Ecto neural progenitor cell (in vitro differentiated cells): Measurements from ENCODE around the gene CEP85L.

Experiments used
- DNase-seq: peaks from one replicate; pipeline ENCODE4 v3.0.0-alpha.2; 2018; ENCODE audit warnings: low spot score

CEP85L gene

DNA sequence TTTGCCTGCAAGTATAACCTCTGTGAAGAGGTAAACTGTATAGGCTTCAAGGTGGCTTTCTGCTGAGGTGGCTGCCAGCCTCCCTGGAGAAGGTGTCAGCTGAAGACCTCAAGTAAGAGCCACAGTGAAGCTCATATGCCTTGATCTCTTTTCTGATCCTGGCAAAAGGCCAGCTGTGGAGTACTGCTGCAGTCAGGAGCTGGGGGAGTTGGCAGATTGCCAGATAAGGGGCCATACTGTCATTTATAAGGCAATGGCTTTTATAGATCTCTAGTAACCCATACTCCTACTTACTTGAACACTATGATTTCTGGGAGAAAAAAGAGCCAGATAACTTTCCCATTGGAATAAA is 8.8 kb upstream of the CEP85L start:
- no peak for DNase-seq

DNA sequence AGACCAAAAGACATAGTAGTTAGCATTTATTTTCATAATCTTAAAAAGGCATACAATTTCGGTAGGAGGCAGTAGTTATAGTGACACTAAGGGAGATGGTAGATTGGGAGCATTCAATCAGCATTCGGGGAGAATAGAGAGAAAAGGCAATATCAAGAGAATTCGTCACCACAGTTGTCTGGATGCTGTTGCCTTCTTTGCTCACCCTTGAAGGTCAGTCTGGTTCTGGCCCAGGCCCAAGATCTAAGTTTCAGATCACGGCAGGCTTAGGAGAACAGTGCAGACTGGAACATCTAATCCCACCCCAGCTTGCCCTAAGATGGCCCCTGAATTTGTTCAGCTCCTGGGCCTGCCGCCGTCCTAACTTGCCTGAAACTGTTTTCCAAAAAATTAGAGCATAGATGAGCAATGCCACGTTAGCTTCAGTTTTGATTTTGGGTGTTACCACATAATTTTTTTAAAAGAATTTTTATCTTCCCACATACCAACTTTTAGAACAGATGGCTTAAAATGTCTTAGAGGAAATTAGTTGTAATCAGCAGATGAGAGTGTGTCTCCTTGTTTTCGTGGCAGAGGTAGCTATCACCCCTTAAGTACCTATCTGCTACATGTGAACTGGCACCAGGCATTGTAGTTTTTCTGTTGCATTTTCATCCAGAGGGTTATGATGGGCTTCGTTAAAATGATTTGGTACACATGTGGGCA is 8.3 kb upstream of the CEP85L start:
- no peak for DNase-seq

DNA sequence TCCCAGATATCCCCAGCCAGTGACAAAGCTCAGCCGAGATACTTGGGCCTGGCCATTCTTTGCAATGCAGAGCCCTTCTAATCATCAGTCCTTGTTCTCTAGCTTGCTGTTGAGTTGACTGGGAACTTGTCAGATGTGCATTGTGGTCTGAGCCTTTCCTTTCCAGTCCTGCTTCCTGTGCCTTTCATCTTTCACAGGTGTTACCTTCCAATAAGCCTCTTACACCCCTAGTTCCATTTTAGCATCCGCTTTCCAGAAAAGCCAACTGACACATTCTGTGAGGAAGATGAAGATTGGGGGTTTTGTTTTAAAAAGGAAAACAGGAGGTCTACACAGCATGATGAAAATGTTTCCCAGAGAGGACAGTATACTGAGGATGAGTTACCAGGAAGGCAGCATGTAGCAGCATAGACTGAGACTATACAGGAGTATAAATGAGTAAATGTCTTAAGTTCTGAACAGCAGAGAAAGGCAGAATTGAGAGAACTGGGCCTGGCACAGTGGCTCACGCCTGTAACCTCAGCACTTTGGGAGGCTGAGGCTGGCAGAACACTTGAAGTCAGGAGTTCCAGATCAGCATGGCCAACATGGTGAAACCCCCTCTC is 5.6 kb upstream of the CEP85L start:
- no peak for DNase-seq

DNA sequence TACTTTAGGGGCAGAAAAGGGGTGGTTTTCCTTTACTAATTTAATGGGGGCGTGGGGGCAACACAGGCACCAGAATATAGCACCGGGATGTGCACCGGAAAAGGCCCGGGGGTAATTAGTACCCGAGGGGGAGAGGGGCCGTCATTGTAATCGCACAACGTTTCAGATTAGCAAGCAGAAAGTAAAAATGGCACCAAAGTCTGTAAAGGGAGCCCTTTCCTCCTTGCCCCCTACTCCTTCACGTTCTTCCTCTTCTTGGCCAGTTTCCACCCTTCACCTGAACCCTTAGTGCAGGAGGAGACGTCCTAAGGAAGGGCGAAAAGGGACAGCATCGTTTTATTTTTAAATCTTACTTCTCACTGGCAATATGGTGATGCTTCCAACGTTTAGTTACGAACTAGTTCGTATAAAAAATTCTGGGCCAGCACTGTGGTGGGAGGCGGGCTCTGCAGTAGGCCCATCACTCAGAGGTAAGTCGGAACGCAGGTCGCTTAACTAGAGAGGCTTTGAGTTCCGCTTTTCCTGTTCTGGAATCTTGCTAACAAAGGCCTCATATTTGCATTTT is 742 bp upstream of the CEP85L start:
- DNase-seq = no peak

DNA sequence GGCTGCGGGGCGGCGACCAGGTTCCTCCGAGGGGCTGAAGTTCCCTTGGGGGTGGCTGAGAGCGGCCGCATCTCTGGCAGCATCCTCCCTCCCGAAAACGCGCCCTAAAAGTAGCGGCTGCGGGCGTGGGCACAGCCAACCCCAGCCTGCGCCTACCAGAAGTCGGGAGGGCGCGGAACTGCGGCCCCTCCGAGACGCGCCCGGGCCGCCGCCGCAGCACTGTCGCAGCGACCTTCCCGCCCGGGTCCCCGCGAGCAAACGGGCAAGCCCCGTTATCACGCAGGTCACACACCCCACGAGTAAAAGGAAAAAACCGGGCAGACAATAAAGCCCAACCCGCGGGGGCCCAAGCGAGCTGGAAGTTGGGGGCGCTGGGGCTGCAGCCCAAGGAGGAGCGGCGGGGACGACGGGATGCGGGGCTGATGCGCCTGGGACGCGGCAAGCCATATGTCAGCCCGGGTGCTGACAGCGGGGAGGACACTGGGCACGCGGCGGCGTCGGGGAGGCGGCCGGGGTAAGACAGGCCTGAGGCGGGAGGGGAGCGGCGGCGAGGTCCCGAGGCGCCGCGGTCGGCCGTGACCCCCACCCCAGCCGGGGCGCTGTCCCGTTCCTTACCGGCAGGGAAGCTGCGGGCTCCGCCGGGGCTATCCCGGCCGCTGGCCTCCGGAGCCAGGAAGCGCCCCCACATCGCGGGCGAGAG is 659 bp downstream of the CEP85L start:
- peak; percentile 70 for DNase-seq

DNA sequence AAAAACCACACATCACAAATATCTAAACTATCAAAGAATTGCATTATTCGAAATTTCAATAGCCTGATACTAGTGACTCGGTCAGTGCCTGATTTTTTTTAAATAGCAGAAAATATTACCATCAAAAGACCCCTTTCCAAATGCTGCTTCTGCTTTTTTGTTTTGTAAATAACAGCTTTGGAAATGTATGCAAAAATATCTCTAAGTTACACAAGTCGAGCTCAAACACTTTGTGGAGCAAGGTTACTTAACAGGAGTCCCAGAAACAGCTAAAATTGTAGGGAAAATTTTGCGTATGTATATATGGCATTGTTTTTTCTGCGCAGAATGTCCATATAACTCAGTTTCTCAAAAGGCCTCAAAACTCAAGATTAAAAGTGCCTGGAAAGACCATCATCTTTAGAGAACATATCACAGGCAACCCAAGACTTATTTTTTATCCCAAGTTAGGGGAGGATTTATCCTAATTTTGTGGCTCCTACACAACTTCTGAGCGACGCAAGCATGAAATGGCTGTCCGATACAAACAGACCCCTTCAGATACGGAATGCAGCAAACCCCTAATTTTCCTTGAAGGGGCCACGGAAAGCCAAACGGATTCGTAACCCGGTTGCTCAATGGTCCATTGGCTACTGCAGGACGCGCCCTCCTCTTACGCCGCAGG is 1.3 kb downstream of the CEP85L start:
- DNase-seq = no peak

DNA sequence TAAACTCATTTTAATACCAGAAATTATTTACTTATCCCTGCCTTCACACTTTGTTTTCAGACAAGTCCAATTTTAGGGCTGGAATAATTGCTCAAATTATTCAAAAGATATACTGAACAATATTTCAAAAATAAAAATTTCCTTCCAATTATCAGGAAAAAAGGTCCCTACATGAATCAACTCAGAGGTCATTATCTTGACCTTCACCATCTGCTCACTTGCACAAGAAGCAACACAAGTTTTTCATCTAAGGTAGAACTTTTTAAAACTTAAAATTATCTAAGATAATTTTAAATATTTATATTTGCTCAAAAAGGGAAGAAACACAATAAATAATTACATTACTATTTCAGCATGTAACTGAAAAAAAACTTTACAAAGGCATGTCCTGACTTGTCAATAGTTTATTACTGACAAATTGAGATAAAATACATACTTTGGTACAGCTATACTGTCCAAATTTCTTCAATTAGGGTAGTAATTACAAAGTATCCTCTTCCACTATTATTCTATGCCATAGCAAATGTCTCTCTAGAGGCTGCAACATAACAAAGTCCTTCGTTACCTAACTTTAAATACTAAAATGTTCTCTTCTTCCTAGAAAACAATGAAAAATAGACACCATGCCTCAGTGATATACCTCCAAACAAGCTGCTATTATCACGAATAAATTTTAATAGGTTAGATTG is 2.4 kb downstream of the CEP85L start:
- no peak for DNase-seq

DNA sequence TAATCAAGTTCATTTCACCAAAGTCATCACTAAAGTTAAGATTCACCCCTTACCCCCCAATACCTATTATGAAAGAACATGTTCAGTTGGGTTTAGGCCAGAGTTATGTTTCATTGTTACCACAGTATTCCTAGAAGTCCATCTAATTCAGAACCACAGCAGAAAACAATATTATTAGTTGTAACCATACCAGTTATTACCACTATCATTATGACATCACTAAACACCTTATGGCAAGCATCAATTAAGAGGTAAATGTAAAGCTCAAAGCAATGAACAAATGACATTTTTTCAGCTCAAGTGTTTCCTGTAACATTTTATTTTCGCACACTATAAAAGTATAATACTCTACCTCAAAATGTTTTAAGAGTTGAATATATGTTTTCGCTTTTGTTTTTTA is 4.4 kb downstream of the CEP85L start:
- no peak for DNase-seq

DNA sequence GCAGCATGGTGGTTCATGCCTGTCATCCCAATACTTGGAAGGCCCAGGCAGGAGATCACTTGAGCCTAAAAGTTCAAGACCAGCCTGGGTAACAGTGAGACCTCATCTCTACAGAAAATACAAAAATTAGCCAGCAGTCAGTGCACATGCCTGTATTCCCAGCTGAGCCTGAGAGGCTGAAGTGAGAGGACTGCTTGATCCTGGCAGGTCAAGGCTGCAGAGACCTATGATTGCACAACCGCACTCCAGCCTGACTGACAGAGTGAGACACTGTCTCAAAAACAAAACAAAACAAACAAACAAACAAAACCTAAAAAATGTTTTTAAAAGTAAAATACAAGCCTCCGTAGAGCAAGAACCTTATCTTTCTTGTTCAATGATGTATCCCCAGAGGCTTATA is 6.0 kb downstream of the CEP85L start:
- DNase-seq = no peak

DNA sequence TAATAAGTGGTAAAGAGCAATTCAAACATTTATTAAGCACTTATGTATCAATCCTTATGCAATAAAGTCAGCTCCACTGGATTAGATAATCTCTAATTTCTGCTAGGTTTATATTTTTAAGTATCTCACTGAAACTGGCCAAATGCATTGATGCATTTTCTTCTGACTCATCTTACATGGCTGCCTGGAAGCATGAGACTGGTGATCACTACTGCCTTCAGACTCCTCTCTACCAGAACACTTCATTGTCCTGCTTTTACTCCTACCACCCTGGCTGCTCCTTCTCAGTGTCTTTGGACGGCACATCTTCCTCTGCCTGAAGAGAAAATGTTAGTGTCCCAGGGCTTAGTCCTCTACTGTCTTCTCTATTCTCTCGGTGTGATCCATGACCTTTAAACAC is 7.4 kb downstream of the CEP85L start:
- DNase-seq = no peak

DNA sequence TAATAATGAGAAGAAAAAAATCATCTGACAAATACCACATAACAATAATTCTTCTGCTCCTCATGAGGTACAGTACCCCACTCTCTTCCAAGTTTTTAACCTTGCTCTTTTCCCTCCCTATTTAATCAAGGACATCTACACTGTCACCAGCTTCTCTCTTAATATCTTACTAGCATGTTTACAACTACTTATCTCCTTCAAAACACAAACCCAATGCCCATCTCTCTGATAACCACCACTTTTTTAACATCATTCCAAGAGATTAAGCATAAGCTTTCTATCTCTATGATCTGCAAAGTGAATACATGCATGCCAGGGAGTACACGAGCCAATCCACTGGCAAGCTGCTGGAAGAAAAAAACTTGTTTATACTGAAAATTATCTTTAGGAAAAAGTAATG is 10.3 kb downstream of the CEP85L start:
- no peak for DNase-seq

DNA sequence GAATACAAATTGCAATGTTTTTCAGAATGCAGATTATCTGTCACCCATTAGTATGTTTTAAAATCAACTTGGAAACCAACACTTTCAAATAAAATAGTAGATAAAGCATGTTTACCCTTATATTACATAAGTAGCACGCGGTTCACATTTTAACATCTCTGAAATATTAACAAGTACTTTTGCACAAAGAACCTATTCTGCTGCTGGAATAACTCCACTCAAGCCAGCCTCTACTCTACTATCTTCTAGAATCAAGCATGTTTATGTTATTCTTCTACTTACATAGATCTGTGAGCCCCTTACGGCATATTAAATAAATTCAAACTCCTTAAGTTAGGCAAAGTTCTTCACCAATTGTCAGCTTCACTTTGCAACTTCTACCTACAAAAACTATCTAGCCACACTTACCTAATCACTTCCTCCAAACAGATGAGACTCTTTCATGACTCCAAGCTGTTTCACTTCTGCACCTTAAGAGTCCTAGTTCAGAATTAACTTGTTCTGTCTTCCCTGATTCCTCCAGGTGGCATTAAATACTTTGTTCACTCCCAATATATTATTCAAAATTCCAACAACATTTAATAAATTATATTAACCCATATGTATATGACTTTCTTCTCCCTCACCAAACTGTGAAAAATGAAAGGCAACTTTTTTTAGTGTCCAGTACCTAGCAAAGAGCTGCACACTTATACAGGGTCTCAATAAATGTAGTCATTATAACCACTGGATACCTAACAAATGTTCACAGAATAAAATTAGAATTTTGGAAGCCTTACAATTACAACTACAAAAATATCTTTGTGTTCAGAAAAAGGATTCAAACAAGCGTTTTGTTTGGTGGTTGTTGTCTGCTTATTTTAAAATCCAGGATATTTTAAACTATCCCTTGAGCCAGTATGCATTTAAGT is 12.1 kb downstream of the CEP85L start:
- no peak for DNase-seq

DNA sequence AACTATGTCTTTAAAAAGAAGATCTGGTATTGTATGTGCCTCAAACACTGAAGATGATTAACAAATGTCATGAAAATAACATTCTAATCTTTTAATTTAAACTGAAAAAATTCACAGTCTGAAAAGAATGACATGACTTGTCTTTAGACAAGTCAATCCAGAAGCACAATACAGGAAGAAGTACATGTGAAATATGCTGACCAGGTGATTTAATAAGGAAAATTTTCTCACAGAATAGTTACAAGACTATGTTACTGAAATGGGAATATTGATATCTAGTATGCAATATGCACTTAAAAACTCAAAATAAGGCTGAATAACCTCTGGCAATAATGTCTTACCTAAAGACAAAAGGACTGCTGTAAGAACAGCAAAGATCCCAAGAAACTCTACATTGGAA is 13.1 kb downstream of the CEP85L start:
- no peak for DNase-seq

DNA sequence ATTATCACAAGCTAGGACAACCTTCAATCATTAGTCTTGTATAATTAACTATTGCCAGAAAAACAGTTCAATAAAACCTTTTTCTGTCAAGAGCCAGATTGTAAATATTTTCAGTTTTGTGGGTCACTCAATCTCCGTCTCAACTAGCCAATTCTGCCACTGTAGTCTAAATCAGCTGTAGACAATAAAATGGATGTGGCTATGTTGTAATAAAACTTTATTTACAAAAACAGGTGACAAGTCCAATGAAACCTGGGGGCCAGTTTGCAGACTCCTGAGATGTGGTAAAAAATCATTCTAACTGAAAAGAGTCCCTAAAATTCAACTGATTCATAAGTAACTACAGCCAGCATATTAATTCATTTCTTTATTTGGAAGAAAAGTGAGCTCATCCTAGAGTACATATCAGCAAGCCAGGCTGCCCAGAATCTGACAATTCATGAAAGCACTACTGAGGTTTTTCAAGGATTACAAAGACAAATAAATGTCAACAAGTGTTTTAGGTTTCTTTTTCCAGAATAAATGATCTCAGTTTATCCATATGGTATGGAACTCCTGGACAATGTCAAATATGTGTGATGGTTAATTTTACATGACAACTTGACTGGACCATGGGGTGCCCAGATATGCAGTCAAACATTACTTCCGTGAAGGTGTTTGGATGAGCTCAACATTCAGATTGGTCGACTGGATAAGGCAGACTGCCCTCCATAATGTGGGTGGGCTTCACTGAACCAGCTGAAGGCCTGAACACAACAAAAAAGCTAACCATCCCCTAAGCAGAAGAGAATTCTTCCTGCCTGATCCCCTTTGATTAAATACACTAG is 15.3 kb downstream of the CEP85L start:
- no peak for DNase-seq

DNA sequence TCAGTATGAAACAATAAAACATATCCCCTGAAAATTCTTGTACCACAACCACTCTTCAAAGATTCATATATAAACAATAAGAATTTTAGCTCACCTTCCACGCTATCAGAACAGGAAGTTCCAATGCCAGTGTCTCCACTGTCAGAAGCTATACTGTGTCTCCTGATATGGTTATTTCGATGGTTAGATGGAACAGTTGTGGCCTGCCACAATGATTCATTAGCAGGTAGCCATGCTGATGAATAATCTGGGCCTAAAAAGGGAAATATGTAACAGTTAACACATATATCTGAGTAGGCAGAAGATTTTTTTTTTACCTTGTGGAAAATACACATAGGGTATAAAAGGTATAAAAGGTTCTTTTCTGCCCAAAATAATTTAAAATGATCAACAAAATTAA is 19.0 kb downstream of the CEP85L start:
- no peak for DNase-seq

DNA sequence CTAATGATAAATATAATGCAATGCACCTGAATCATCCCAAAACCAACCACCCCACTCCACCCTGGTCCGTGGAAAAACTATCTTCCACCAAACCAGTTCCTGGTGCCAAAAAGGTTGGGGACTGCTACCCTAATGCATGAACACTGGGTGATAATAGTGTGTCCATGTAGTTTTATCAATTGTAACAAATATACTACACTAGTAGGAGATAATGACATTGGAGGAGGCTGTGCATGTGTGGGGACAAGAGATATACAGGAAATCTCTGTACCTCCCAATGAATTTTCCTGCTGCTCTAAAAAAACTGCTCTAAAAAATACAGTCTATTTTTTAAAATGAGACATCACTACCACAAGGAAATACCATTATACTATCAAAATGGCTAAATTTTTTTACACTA is 20.5 kb downstream of the CEP85L start:
- DNase-seq = no peak

DNA sequence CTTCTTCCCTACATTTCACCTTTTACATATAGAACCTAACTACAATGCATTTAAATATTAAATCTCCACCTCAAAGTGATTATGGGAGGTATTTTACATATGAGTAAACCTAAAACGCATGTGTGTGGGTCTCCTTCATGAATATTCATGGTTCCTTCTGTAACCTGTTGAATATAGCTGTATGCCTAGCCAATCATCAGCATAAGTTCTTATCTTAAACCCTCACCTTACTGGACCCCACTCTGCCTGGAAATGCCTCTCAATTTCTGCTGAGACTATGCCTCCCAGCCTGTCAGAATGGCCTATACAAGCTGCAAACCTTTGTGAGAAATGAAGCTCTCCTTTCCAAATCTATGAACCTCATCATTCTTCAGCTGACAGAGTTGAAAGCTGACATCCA is 21.3 kb downstream of the CEP85L start:
- no peak for DNase-seq

DNA sequence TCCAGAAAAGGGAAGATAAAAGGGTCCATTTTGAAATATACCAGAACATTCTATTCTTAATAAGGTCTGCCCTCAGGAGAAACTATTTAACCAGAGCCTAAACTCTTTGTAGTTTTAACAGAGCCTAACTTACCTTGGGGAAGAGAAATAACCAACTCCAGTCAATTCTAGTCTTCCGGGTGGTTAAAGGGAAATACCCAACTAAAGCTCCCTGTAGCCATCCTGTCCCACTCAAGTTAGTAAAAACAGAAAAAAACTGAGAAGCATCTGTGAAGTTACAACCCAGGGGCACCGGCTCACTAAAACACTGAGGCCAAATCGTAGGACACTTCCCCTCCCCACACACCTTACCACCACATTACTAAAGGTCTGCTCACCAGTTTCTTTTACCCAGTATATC is 23.7 kb downstream of the CEP85L start:
- no peak for DNase-seq

DNA sequence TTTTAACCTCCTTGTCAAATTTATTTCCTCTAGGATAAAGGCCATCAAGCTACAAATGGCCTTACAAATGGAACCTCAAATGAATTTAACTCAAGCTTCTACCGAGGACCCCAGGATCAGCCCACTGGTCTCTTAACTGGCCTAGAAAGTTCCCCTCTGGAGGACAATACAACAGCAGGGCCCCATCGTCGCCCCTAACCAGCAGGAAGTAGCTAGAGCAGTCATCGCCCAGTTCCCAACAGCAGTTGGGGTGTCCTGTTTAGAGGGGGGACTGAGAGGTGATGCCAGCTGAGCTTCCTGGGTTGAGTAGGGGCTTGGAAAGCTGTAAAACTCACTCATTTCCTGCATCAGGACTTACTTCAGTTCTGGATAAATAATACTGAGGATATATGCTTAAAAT is 25.6 kb downstream of the CEP85L start:
- DNase-seq = no peak

DNA sequence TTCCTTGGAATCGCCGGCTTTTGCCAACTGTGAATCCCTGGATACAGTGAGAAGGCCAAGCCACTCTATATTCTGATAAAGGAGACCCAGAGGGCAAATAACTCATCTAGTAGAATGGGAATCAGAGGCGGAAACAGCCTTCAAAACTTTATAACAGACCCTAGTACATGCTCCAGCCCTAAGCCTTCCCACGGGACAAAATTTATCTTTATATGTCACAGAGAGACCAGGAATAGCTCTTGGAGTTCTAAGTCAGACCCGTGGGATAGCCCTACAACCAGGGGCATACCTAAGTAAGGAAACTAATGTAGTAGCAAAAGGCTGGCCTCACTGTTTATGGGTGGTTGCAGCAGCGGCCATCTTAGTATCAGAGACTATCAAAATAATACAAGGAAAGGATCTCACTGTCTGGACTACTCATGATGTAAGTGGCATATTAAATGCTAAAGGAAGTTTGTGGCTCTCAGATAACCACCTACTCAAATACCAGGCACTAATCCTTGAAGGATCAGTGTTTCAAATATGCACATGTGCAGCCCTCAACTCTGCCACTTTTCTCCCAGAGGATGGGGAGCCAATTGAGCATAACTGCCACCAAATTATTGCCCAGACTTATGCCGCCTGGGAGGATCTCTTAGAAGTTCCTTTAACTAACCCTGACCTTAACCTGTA is 29.5 kb downstream of the CEP85L start:
- DNase-seq = no peak
